Measurements from ENCODE around the gene KCNJ2. TPM values are rescaled to one million over a fixed set of nuclear protein-coding genes. Genes with fewer than 3 reads are reported as not detected.

The KCNJ2 gene
- total RNA-seq, 1 experiment from 2014 or later: 0.15 TPM

DNA sequence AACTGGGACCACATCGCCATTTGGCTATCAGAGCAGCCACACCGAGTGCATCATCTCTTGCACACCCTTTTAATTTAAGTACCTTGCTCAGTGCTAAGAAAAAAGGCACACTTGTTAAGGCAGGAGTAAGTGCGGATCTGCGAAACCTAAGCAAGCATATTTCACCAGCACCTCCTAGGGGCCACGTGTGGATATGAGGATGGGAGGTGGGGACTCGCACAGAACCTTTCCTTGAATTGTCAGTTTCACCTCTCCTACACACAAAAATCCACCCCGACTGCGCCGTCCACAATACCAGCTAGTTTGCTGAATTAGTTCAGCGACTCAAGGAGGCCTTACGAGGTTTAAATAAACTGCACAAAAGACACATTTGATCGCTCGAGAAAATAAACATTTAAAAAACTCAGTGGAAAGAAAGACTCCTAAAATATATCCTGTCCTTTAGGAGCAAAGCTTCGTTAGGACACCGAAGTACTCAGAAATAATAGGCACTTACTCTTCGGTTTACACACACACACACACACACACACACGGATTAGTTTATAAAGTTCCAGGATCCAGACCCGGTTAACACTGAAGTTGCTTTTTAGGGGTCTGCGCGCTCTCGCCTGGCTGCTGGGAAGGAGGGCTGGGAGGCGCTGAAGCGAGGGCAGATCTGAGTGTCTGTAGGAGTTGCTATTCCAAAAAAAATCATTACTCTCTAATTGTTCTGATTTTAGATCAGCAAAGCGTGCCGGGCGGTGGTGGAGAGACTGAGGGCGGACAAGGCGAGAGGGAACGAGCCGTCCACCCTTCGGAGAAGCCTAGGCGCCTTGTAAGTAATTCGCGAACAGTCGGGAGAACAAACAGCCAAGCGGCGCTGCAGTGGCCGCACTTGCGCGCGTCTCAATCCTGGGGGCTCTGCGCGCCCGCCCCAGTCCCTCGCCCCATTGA lies 1.0 kb upstream of the KCNJ2 start:
- H2BK5ac ChIP-seq (ENCODE audit: insufficient read length, low read length): no peak overlapping the region
- no peak overlapping the region for H4K8ac ChIP-seq (replicated peaks; ENCODE audit: insufficient read length, low read depth, low read length)
- H3K9ac ChIP-seq (ENCODE audit: extremely low read depth, insufficient read length, low read length): peak overlapping the region; percentile 39
- no peak overlapping the region for H3K23ac ChIP-seq (ENCODE audit: insufficient read length, low read depth, low read length)
- Mint-ChIP-seq H3K9me3 (no peaks in the 10 kb centered on the region), H3K36me3 (ENCODE audit: insufficient read depth in 1 of 3, low read depth in 3 of 3) (no peaks in the 10 kb centered on the region), H3K4me3 (peak overlapping the region; percentile 78 to 87), H3K27me3 (ENCODE audit: low read depth) (peaks cover 46% of the 10 kb centered on the region), H3K4me1 (peaks cover 15 to 17% of the 10 kb centered on the region in 2 experiments), H3K27ac (no peak overlapping the region; a peak in 1 of 7 replicates)
- WGBS (ENCODE audit: extremely low coverage, insufficient read length, low lambda C conversion rate): no CpG with 5 or more reads among the region's 45 CpGs
- peak; percentile 84 for DNase-seq
- H3K27me3 ChIP-seq (ENCODE audit: insufficient read depth, low read length): peaks cover 5% of the 10 kb centered on the region; the same call in 1 of the 2 replicates
- H2AK5ac ChIP-seq (ENCODE audit: insufficient read length, low read length): no peak overlapping the region
- no peak overlapping the region for H2BK15ac ChIP-seq (ENCODE audit: low read depth, low read length)
- no peak overlapping the region for H4K91ac ChIP-seq (ENCODE audit: insufficient read length, low read depth, low read length)
- no peaks in the 10 kb centered on the region for H3K9me3 ChIP-seq (ENCODE audit: control insufficient read depth, low read depth, low read length)
- no peak overlapping the region for H3T11ph ChIP-seq (ENCODE audit: low read length)
- peak; percentile 74 for TF ChIP-seq CTCF (conservative IDR thresholded peaks at IDR 0.05)
- H2BK20ac ChIP-seq (ENCODE audit: low read depth, low read length, poor library complexity, severe bottlenecking): no peak overlapping the region
- H2AFZ ChIP-seq (ENCODE audit: low read length): peak overlapping the region; percentile 49
- no peaks in the 10 kb centered on the region for H3K79me2 ChIP-seq (ENCODE audit: insufficient read depth, low read length)
- H3K14ac ChIP-seq (ENCODE audit: insufficient read depth, low read length): no peak overlapping the region
- H3K56ac ChIP-seq (ENCODE audit: insufficient read length, low read depth, low read length): no peak overlapping the region
- no peak overlapping the region for H4K5ac ChIP-seq (ENCODE audit: insufficient read length, low read depth, low read length)
- H3K18ac ChIP-seq (ENCODE audit: insufficient read length, low read depth, low read length): no peak overlapping the region
- no peak overlapping the region for H2BK120ac ChIP-seq (ENCODE audit: low read depth, low read length, poor library complexity, severe bottlenecking)
- H3K27ac ChIP-seq (ENCODE audit: insufficient read length, low read depth, low read length): no peak overlapping the region
- H3K4me2 ChIP-seq (ENCODE audit: insufficient read depth, insufficient read length, low read length): peak overlapping the region; percentile 91
- no peaks in the 10 kb centered on the region for H3K79me1 ChIP-seq (ENCODE audit: insufficient read depth, low read depth, low read length, poor library complexity, severe bottlenecking)
- H2BK12ac ChIP-seq (ENCODE audit: insufficient read length, low read depth, low read length): no peak overlapping the region
- H3K4ac ChIP-seq (ENCODE audit: low read depth, low read length): no peak overlapping the region
- H4K20me1 ChIP-seq (ENCODE audit: control insufficient read depth, insufficient read depth, insufficient read length): no peaks in the 10 kb centered on the region
- H3K23me2 ChIP-seq (ENCODE audit: insufficient read length, low read depth, low read length, poor library complexity, severe bottlenecking): peaks cover 17% of the 10 kb centered on the region
- H3K4me1 ChIP-seq (ENCODE audit: insufficient read depth, low read length): no peaks in the 10 kb centered on the region; the same call in 1 of the 2 replicates

Data from H9 (cell line).